Measurements from ENCODE around the gene SPATA31D3. TPM values are rescaled to one million over a fixed set of nuclear protein-coding genes. Genes with fewer than 3 reads are reported as not detected.
"Not testable (repeated sequence)": the region's sequence is repeated elsewhere in the genome, so short reads cannot be mapped to it uniquely, and the experiment has no call there.

The SPATA31D3 gene
- total and polyA plus RNA-seq, 2 experiments from 2014 or later, result not detected

DNA sequence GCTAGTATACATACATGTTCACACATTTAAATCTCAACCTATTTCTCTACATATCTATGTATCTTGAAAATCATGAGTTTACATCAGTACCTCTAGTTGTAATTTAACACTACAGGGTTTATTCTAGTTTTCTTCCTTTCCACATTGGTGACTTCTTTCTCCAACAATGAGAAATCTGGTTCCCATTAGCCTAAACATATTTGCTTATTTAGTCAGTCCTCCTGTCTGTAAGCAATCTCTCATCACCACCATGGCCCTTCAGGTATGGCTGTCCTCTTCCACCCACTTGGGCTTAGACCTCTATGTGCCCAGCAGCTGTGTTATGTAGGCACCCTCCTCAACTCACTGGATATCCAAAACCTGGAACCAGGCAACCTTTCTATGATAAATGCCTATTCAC lies 37.3 kb downstream of the SPATA31D3 start:
- H3K4me3 ChIP-seq, result no peak overlapping the region
- no peaks in the 10 kb centered on the region for H3K27me3 ChIP-seq (replicated peaks; ENCODE audit: insufficient read depth)
- peak overlapping the region; percentile 28 for H3K4me2 ChIP-seq (ENCODE audit: unreplicated experiment)
- in situ Hi-C loops (cut with MboI), result no loop called here
- DNase-seq, result peak; percentile 49
- TF ChIP-seq EZH2 (IDR thresholded peaks at IDR 0.05; ENCODE audit: insufficient read depth, poor library complexity, severe bottlenecking) (no peak), EZH2phosphoT487 (IDR thresholded peaks at IDR 0.05; ENCODE audit: insufficient read depth, low read depth) (no peak)
- H4K20me1 ChIP-seq (ENCODE audit: insufficient read depth), result no peaks in the 10 kb centered on the region
- H3K9ac ChIP-seq, result no peak overlapping the region
- H2AFZ ChIP-seq, result no peak overlapping the region
- H3F3A ChIP-seq (ENCODE audit: insufficient read depth), result 0 out of 2 replicates have a peak, but pooled peaks cover 9% of the 10 kb centered on the region
- no peaks in the 10 kb centered on the region for H3K36me3 ChIP-seq (ENCODE audit: low read depth)
- H3K9me3 ChIP-seq (ENCODE audit: low read depth), result no peaks in the 10 kb centered on the region
- H3K9me2 ChIP-seq (ENCODE audit: insufficient read depth), result no peaks in the 10 kb centered on the region
- H3K79me2 ChIP-seq (ENCODE audit: insufficient read depth), result no peaks in the 10 kb centered on the region
- H3K27ac ChIP-seq, result no peak overlapping the region
- peaks cover 24% of the 10 kb centered on the region for H3K4me1 ChIP-seq (ENCODE audit: insufficient read depth)

DNA sequence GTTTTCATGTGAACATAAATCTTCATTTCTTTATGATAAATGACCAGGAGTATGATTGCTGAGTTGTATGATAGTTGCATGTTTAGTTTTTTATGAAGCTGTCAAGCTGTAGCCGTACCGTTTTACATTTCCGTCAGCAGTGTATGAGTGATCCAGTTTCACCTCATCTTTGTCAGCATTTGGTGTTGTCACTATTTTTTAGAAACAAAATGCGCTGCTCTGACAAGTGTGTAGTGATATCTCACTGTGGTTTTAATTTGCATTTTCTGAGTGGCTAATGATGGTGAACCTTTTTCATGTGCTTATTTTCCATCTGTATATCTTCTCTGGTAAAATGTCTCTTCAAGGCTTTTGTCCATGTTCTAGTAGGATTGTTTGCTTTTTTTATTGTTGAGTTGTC lies 38.6 kb downstream of the SPATA31D3 start:
- Histone ChIP-seq H4K20me1 (ENCODE audit: insufficient read depth) (no peaks in the 10 kb centered on the region), H3K4me2 (ENCODE audit: unreplicated experiment) (no peak overlapping the region), H3K27ac (no peak overlapping the region), H3F3A (ENCODE audit: insufficient read depth) (0 out of 2 replicates have a peak, but pooled peaks cover 9% of the 10 kb centered on the region), H3K79me2 (ENCODE audit: insufficient read depth) (no peaks in the 10 kb centered on the region), H3K4me1 (ENCODE audit: insufficient read depth) (peaks cover 24% of the 10 kb centered on the region), H2AFZ (no peak overlapping the region), H3K4me3 (no peak overlapping the region), H3K9me2 (ENCODE audit: insufficient read depth) (no peaks in the 10 kb centered on the region), H3K9me3 (ENCODE audit: low read depth) (no peaks in the 10 kb centered on the region), H3K27me3 (replicated peaks; ENCODE audit: insufficient read depth) (no peaks in the 10 kb centered on the region), H3K9ac (no peak overlapping the region), H3K36me3 (ENCODE audit: low read depth) (no peaks in the 10 kb centered on the region)
- no peak for TF ChIP-seq EZH2 (IDR thresholded peaks at IDR 0.05; ENCODE audit: insufficient read depth, poor library complexity, severe bottlenecking)
- TF ChIP-seq EZH2phosphoT487 (IDR thresholded peaks at IDR 0.05; ENCODE audit: insufficient read depth, low read depth), result no peak
- WGBS, 2 experiments (ENCODE audit: low coverage in 1 of 2, low lambda C conversion rate in 2 of 2, missing lambda C conversion rate in 2 of 2), result 79 to 85% methylated on average over 4 of the region's 4 CpGs
- in situ Hi-C loops (cut with MboI), result no loop called here
- DNase-seq, result no peak

DNA sequence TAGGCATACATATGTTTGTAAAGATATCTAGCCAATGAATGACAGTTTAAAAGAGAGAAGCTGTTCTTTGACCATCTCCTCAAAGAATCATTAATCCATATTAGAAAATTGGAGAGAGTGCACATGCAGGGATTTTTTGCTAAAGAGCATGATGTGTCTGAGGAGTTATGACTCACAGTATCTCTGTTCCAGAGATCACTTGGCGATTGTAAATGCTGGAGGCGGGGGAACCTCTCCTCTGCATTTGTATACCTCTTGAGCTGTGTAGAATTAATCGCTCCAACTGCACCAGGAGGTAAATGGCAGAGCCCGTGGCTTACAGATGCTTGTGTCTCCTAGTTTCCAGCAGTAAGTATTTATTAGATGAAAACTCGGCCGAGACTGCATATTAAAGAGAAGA lies 41.6 kb downstream of the SPATA31D3 start:
- no peak overlapping the region for H3K4me2 ChIP-seq (ENCODE audit: unreplicated experiment)
- no peaks in the 10 kb centered on the region for H3K79me2 ChIP-seq (ENCODE audit: insufficient read depth)
- no peaks in the 10 kb centered on the region for H4K20me1 ChIP-seq (ENCODE audit: insufficient read depth)
- 58 to 60% methylated on average over 6 of the region's 6 CpGs for WGBS, 2 experiments (ENCODE audit: low coverage in 1 of 2, low lambda C conversion rate in 2 of 2, missing lambda C conversion rate in 2 of 2)
- no peak overlapping the region for H3K4me3 ChIP-seq
- in situ Hi-C loops (cut with MboI), result no loop called here
- peaks cover 16% of the 10 kb centered on the region for H3K4me1 ChIP-seq (ENCODE audit: insufficient read depth)
- H3K27me3 ChIP-seq (replicated peaks; ENCODE audit: insufficient read depth), result no peaks in the 10 kb centered on the region
- H2AFZ ChIP-seq, result no peak overlapping the region
- no peaks in the 10 kb centered on the region for H3K36me3 ChIP-seq (ENCODE audit: low read depth)
- TF ChIP-seq EZH2phosphoT487 (IDR thresholded peaks at IDR 0.05; ENCODE audit: insufficient read depth, low read depth) (no peak), EZH2 (IDR thresholded peaks at IDR 0.05; ENCODE audit: insufficient read depth, poor library complexity, severe bottlenecking) (no peak)
- no peaks in the 10 kb centered on the region for H3K9me3 ChIP-seq (ENCODE audit: low read depth)
- H3F3A ChIP-seq (ENCODE audit: insufficient read depth), result 0 out of 2 replicates have a peak, but pooled peaks cover 9% of the 10 kb centered on the region
- no peak overlapping the region for H3K9ac ChIP-seq
- no peak overlapping the region for H3K27ac ChIP-seq
- peak; percentile 55 for DNase-seq
- H3K9me2 ChIP-seq (ENCODE audit: insufficient read depth), result no peaks in the 10 kb centered on the region

GRCh38 chr9:81986051-81986450 lies 42.8 kb downstream of the SPATA31D3 start:
- Histone ChIP-seq H3K9me2 (ENCODE audit: insufficient read depth) (no peaks in the 10 kb centered on the region), H3K79me2 (ENCODE audit: insufficient read depth) (no peaks in the 10 kb centered on the region), H3K4me2 (ENCODE audit: unreplicated experiment) (no peak overlapping the region), H3K9ac (no peak overlapping the region), H4K20me1 (ENCODE audit: insufficient read depth) (no peaks in the 10 kb centered on the region), H3K27me3 (replicated peaks; ENCODE audit: insufficient read depth) (no peaks in the 10 kb centered on the region), H3K9me3 (ENCODE audit: low read depth) (no peaks in the 10 kb centered on the region), H2AFZ (no peak overlapping the region), H3K4me1 (ENCODE audit: insufficient read depth) (0 out of 2 replicates have a peak, but pooled peaks cover 5% of the 10 kb centered on the region), H3F3A (ENCODE audit: insufficient read depth) (no peaks in the 10 kb centered on the region), H3K36me3 (ENCODE audit: low read depth) (no peaks in the 10 kb centered on the region), H3K27ac (no peak overlapping the region), H3K4me3 (no peak overlapping the region)
- in situ Hi-C loops (cut with MboI), result no loop called here
- TF ChIP-seq EZH2phosphoT487 (IDR thresholded peaks at IDR 0.05; ENCODE audit: insufficient read depth, low read depth) (no peak), EZH2 (IDR thresholded peaks at IDR 0.05; ENCODE audit: insufficient read depth, poor library complexity, severe bottlenecking) (no peak)
- 47 to 54% methylated on average over 1 of the region's 1 CpG for WGBS, 2 experiments (ENCODE audit: low coverage in 1 of 2, low lambda C conversion rate in 2 of 2, missing lambda C conversion rate in 2 of 2)
- no peak for DNase-seq

GRCh38 chr9:81988472-81988871 lies 45.2 kb downstream of the SPATA31D3 start, which contains the start of gene SPATA31D1:
TSS of gene SPATA31D1 (plus strand) at chr9:81988772. CDS start at chr9:81988819, 47 bp downstream.
- H3K9ac ChIP-seq; H3K27me3 ChIP-seq (replicated peaks; ENCODE audit: insufficient read depth); H3K9me3 ChIP-seq (ENCODE audit: low read depth); H4K20me1 ChIP-seq (ENCODE audit: insufficient read depth); H3K9me2 ChIP-seq (ENCODE audit: insufficient read depth); H3K4me3 ChIP-seq; H3F3A ChIP-seq (ENCODE audit: insufficient read depth); DNase-seq; in situ Hi-C loops (cut with MboI); H3K36me3 ChIP-seq (ENCODE audit: low read depth); H3K79me2 ChIP-seq (ENCODE audit: insufficient read depth); H3K4me2 ChIP-seq (ENCODE audit: unreplicated experiment); H3K27ac ChIP-seq; H3K4me1 ChIP-seq (ENCODE audit: insufficient read depth); H2AFZ ChIP-seq: not testable (repeated sequence)
- 92 to 100% methylated on average over 1 of the region's 1 CpG for WGBS, 2 experiments (ENCODE audit: low coverage in 1 of 2, low lambda C conversion rate in 2 of 2, missing lambda C conversion rate in 2 of 2)

Measured in GM23248 (cell line).